NCI-H2227 treated with DMSO at 0.1 percent for 48 hours (cell line): Measurements from ENCODE around the gene HIRIP3.
A peak's percentile ranks its signal among the peaks of the same experiment; 100 is the strongest.

ENCODE experiments used
- DNase-seq: peaks from one replicate; lab custom pipeline; 2025; lab: John Stamatoyannopoulos, UW

The HIRIP3 gene

DNA sequence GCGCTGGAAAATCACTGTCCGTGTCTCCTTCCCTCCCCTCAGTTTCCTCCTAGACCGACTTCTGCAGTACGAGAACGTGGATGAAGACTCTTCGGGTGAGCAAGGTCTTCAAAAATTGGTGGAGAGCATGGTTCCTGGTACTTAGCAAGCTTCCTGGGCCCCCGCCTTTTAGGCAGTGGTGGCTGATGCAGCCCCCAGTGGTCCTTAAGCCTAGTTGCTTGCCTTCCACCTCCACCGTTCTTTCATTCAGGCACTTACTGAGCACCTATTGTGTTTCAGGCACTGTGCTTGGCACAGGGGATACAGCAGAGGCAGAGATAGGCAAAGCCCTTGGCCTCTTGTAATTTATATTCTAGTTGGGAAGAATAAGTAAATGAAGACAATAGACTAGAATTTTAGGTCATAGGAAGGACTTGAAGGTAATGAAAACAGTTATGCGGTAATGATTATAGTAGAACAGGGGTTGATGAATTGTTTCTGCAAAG lies 1.4 kb upstream of the HIRIP3 start:
- no peak for DNase-seq

DNA sequence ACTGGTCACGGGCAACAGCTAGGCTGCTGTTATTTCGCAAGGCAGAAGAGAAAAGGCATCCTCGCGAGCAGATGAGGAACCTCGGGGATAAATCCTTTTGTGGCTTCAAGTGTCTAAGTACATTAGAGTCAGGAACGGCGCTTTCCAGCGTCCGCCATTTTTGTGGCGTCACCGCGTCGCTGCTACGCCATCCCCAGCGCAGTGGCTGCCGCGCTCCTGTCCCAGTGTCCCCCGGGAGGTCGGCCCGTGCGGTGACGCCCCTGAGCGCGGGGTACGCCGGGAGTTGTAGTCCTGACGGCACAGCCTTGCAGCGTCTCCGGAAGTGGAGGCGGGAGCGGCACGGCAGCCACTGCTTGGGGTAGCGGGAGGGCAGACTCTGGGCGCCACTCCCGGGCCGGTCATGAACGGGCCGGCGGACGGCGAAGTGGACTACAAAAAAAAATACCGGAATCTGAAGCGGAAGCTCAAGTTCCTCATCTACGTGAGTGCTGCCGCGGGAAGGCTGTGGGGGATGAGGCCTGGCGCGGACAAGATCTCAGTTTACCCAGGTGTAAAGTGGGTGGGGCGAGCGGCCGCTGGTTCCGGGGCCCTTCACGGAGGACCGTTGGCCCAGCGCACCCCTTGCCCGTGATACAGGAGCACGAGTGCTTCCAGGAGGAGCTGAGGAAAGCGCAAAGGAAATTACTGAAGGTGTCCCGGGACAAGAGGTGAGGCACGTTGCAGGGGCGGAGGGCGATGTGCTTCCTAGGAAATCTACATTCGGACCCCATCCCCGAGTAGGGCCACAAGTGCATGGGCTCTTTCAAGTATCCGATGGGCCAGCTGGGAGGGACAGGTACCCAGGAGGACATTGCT lies 721 bp upstream of the HIRIP3 start, which contains the start of gene INO80E:
INO80E (plus strand) TSS at position 331 of the 855 bp plus-strand sequence; CDS start at position 401, 70 bp downstream.
- DNase-seq: peak; percentile 96

DNA sequence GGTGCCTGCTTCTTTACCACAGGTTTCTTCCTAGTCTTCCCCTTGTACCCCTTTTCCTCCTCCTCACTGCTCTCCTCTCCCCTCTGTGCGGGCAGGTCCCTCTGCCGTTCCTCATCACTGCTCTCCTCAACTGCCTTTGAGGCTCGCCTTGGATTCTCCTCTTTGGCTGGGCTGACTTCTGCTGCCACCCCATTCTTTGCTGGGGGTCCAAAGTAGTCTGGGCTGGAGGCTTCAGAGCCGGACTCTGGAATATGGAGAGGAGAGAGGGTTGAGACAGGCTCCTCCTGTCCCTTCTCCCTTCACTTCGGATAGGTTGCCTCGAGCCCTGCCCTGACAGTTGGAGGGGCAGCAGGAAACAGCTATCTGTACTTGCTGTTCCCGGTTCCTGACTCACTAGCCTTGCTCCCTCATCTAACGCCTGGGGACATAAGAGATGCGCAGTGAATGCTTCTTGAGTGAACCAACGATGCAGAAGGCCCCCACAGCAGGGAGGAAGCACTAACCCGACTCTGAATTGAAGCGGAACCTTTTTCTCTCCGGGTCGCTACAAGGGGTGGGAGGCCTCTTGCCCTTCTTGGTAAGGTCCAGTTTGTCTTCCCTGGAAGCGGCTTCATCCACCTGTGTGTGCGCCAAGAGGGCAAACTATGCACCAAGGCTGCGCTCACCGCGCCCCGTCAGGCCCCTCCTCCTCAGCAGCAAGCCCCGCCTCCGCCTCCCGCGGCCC lies 655 bp downstream of the HIRIP3 start:
- no peak for DNase-seq

GRCh38 chr16:29993903-29994599 lies 1.4 kb downstream of the HIRIP3 start:
- no peak for DNase-seq

- DNase-seq: no peak
These were observed 2.1 kb downstream of the HIRIP3 start for GRCh38 chr16:29993191-29993902.

DNA sequence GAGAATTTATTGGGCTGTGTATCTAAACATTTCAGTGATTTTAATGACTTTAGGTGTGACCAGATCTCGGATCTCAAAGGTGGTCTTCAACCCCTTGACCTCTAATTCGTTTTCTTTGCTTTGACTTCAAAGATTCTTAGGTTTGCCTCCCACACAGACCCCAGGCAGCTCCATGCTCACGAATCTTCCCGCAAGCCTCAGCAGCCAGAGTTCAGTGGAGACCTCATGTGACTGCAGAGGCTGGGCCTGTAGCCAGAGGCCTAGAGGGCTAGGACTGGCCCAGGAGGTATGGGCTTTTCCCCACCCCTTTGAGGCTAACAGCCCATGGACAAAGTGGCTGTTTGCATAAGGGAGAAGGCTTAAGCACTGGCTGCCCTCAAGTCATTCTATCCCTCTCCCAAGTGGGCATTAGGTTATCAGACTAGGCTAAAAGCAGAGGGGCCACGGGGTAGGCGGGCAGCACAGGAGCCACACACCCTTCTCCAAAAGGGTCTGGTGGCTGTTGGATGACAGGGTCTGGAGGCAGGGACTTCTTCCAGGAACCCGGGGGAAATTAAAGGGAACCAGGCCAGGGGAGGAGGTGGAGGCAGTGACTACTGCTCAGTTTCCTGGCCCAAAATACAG lies 3.0 kb downstream of the HIRIP3 start:
- DNase-seq: no peak

DNA sequence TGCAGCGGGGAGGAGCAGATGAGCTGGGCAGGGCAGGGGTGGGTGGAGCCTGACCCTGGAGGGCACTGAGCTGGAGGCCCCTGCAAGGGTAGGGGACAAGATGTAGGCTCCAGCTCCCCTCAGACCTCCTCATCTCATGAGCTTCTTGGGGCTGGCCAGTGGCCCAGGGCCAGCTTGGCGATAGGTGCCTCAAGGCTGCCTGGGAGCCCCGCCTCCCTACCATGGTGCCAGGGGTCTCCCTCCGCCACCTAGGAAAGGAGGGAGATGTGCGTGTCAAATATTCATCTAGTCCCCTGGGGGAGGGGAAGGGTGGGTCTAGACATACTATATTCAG lies 3.9 kb downstream of the HIRIP3 start:
- no peak for DNase-seq

DNA sequence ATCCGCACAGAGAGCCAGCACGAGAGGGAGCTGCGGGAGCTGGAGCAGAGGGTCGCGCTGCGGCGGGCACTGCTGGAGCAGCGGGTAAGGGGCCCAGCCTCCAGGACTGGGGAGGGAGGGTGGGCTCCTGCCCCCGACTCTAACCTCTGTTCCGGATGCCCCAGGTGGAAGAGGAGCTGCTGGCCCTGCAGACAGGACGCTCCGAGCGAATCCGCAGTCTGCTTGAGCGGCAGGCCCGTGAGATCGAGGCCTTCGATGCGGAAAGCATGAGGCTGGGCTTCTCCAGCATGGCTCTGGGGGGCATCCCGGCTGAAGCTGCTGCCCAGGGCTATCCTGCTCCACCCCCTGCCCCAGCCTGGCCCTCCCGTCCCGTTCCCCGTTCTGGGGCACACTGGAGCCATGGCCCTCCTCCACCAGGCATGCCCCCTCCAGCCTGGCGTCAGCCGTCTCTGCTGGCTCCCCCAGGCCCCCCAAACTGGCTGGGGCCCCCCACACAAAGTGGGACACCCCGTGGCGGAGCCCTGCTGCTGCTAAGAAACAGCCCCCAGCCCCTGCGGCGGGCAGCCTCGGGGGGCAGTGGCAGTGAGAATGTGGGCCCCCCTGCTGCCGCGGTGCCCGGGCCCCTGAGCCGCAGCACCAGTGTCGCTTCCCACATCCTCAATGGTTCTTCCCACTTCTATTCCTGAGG lies 4.4 kb downstream of the HIRIP3 start:
- no peak for DNase-seq

DNA sequence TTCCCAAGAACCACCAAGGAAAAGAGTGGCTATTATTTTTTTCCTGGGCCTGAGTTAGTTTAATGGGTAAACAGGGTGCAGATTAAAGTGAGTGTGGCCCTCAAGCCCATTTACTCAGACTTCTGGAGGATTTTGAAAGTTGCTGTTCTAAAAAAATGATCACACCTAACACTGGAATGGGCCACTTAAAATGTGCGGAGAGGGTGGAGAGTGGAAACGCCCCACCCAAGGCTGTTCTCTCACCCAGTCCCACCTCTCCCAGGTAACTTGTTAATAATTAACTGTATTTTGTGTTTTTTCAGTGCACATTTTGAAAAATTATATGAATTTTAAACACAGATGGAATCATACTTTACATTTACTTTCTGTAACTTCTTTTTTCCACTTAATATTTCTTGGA lies 5.4 kb downstream of the HIRIP3 start:
- no peak for DNase-seq

- no peak for DNase-seq
These were observed 6.1 kb downstream of the HIRIP3 start for GRCh38 chr16:29989111-29989858.

DNA sequence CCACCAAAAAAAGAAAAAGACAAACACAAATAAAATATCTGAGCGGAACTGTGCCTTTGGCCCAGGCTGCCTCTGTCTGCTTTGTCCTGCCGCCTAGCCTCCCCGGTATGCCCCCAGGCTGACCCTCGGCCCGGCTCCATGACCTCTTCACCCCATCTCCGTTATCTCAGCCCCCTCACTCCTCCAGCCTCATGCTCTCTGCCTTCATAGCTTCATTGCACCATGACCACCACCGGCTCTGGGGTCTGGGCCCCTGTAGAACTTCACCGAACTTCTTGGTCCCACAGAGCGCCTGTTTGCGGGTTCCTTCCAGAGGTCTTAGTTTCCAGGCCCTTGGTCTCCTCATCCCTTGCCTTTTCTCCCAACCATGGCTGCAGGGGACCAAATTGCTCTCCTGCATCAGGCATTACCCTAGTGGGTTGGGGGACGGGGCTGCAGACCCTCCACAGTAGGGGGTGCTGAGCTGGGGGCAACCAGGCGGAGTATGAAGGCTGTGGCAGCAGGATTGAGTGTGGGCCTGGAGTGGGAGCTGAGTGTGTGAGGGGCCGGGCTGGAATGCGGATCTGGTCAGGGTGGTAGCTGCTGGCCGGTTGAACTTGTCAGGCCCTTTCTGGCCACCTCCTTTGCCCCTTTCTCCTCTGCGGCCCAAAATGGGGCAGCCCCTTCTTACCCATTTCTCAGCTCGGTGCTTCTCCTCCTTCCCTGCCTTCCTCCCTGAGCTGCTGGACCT lies 6.9 kb downstream of the HIRIP3 start:
- DNase-seq: no peak

DNA sequence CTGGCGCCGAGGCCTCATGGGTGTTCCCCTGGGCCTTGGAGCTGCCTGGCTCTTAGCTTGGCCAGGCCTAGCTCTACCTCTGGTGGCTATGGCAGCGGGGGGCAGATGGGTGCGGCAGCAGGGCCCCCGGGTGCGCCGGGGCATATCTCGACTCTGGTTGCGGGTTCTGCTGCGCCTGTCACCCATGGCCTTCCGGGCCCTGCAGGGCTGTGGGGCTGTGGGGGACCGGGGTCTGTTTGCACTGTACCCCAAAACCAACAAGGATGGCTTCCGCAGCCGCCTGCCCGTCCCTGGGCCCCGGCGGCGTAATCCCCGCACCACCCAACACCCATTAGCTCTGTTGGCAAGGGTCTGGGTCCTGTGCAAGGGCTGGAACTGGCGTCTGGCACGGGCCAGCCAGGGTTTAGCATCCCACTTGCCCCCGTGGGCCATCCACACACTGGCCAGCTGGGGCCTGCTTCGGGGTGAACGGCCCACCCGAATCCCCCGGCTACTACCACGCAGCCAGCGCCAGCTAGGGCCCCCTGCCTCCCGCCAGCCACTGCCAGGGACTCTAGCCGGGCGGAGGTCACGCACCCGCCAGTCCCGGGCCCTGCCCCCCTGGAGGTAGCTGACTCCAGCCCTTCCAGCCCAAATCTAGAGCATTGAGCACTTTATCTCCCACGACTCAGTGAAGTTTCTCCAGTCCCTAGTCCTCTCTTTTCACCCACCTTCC lies 7.9 kb downstream of the HIRIP3 start:
- DNase-seq: no peak

DNA sequence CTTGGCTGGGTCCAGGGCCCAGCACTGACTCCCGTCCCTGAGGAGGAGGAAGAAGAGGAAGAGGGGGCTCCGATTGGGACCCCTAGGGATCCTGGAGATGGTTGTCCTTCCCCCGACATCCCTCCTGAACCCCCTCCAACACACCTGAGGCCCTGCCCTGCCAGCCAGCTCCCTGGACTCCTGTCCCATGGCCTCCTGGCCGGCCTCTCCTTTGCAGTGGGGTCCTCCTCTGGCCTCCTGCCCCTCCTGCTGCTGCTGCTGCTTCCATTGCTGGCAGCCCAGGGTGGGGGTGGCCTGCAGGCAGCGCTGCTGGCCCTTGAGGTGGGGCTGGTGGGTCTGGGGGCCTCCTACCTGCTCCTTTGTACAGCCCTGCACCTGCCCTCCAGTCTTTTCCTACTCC lies 8.5 kb downstream of the HIRIP3 start:
- no peak for DNase-seq

DNA sequence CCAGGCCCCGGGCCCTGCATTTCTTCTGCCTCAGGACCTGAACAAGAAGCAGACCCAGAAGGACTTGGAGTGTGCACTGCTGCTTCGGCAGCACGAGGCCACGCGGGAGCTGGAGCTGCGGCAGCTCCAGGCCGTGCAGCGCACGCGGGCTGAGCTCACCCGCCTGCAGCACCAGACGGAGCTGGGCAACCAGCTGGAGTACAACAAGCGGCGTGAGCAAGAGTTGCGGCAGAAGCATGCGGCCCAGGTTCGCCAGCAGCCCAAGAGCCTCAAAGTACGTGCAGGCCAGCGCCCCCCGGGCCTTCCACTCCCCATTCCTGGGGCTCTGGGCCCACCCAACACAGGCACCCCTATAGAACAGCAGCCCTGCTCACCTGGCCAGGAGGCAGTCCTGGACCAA lies 9.2 kb downstream of the HIRIP3 start:
- DNase-seq: no peak

- DNase-seq: no peak
These were observed 10.1 kb downstream of the HIRIP3 start for GRCh38 chr16:29985271-29985811.

DNA sequence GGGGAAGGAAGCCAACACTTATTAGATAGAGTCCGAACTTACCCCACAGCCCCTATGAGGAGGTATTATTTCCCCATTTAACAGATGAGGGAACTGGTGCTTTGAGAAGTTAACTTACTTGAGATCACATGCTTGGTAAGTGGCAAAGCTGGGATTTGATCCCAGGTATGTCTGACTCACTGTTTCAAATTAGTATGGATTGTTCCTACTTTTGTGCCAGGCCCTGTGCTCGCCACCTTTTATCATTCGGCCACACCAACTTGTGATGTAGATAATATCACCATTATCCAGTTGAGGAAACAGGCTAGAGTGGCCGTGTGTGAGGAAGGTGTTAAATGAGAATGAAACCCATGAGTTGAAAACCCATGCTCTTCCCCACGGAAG lies 10.7 kb downstream of the HIRIP3 start:
- no peak for DNase-seq

DNA sequence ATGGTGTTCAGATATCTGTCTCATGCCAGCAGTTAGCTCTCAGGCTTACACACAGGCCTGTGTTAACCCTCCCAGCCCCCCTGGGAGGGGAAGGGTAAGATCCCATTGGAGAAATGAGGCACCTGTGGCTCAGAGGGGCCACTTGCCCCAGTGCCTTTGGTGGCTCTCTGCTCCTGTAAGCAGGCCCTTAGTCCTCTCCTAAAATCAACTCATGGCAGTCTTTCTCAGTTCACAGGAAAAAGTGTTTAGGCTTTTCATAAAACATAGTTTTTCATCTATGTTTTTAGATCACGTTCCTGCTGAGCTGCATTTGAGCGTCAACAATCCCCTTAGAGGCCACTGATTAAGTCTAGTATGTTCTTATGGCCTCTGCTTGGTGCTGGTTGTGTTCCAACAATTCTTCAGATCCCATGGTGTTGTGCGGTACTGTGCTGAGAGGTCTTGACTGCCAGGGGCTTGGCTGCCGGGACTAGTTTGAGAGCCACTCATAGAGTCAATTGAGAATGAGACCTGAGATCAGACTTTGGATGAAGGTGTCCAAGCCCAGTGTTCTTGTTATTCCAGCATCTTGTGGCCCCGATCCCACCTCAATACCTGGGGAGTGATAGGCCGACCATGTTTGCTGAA lies 11.2 kb downstream of the HIRIP3 start:
- no peak for DNase-seq
